ENCODE data around the gene SEC14L6. TPM values are rescaled to one million over a fixed set of nuclear protein-coding genes. Genes with fewer than 3 reads are reported as not detected.

The SEC14L6 gene
- polyA plus RNA-seq, 3 donors, result not detected

DNA sequence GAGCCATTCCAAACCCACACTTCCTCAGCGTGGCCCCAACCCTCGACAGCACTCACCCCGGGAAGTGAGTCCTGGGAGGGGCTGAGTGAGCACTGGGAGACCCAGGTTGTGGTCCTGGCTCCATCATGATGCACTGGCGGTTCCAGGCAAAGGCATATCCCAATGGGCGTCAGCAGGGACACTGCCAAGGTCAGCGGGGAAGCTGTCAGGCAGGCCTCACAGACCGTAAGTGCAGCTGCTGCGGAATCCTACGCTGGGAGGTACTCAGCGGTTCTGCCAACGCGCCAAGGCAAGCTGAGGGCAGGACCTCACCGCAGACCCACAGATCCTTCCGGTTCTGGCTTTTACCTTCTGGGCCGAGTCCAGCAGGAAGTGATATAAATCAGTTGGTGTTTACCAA lies 29.3 kb upstream of the SEC14L6 start:
- peaks cover 0 to 20% of the 10 kb centered on the region in 2 donors for H3K27me3 ChIP-seq (ENCODE audit: control insufficient read depth in 2 of 2, insufficient read depth in 2 of 2, low read length in 2 of 2)
- H3K79me2 ChIP-seq (ENCODE audit: insufficient read depth, low read length), result no peaks in the 10 kb centered on the region
- peaks cover 56 to 59% of the 10 kb centered on the region in 2 donors for H3K36me3 ChIP-seq (replicated peaks in 1 of 2; ENCODE audit: control insufficient read depth in 1 of 2, insufficient read depth in 2 of 2, low read length in 2 of 2)
- intact Hi-C loops (cut with micrococcal nuclease), result no loop called here
- TF ChIP-seq, protein P1, sequence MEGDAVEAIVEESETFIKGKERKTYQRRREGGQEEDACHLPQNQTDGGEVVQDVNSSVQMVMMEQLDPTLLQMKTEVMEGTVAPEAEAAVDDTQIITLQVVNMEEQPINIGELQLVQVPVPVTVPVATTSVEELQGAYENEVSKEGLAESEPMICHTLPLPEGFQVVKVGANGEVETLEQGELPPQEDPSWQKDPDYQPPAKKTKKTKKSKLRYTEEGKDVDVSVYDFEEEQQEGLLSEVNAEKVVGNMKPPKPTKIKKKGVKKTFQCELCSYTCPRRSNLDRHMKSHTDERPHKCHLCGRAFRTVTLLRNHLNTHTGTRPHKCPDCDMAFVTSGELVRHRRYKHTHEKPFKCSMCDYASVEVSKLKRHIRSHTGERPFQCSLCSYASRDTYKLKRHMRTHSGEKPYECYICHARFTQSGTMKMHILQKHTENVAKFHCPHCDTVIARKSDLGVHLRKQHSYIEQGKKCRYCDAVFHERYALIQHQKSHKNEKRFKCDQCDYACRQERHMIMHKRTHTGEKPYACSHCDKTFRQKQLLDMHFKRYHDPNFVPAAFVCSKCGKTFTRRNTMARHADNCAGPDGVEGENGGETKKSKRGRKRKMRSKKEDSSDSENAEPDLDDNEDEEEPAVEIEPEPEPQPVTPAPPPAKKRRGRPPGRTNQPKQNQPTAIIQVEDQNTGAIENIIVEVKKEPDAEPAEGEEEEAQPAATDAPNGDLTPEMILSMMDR (IDR thresholded peaks at IDR 0.05), result no peak
- no peaks in the 10 kb centered on the region for H3K4me1 ChIP-seq (ENCODE audit: control insufficient read depth in 1 of 2, insufficient read depth in 2 of 2, low read length in 2 of 2)
- H3K9me3 ChIP-seq (replicated peaks in 1 of 2; ENCODE audit: control insufficient read depth in 1 of 2, insufficient read depth in 1 of 2, low read length in 2 of 2), result no peaks in the 10 kb centered on the region
- Mint-ChIP-seq H3K36me3 (peaks cover 53 to 60% of the 10 kb centered on the region in 2 donors), H3K4me1 (peaks cover 4% of the 10 kb centered on the region), H3K27ac (no peak overlapping the region), H3K9me3 (peaks cover 0 to 2% (median 0%) of the 10 kb centered on the region in 7 donors), H3K4me3 (no peak overlapping the region), H3K27me3 (ENCODE audit: low read depth in 3 of 3) (peaks cover 20 to 23% (median 21%) of the 10 kb centered on the region in 3 donors)
- H2AFZ ChIP-seq (ENCODE audit: insufficient read depth, low read depth, low read length, poor library complexity, severe bottlenecking), result no peak overlapping the region
- H3K27ac ChIP-seq (ENCODE audit: low read depth in 1 of 2, low read length in 2 of 2), result no peak overlapping the region
- 85% methylated on average over 15 of the region's 15 CpGs for WGBS (ENCODE audit: insufficient coverage)
- H3K4me3 ChIP-seq (replicated peaks in 1 of 3; ENCODE audit: low read depth in 2 of 3, low read length in 3 of 3), result no peak overlapping the region
- no peaks in the 10 kb centered on the region for H4K20me1 ChIP-seq (ENCODE audit: insufficient read depth, low read length)
- H3K9ac ChIP-seq (ENCODE audit: insufficient read depth, low read length, poor library complexity, severe bottlenecking), result no peak overlapping the region
- H3K4me2 ChIP-seq (replicated peaks; ENCODE audit: extremely low read depth, low read length, poor library complexity, severe bottlenecking), result no peak overlapping the region
- DNase-seq, result no peak

DNA sequence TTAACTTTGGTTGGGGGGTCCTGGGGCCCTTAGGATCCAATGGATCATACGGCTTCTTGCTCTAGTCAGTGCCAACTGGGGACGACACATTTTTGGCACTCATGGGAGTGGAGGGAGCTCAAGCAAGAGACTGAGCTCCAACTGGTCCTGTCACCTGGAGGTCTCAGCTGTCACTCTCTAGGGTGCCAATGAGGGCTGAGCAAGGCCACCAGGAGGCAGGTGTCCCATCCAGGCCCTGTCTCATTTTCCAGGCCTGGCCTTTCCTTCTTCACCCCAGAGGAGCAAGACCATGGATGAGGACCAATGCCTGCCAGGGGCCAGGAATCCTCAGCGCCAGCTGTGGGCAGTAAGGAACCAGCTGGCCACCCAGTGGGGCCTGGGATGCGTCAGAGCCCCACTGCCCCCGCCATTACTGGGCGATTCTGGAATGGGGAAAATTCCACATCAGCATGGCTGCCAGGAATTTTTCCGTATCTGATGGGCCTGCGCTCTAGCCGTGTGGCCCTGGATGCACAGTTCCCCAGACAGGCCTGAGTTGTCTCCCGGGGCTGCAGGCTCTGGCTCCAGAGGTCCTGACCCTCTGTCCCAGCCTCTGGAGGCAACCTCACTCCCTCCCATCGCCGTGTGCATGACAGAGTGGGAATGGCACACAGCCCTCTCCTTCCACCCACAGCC lies 28.6 kb upstream of the SEC14L6 start:
- Mint-ChIP-seq H3K27ac (no peak overlapping the region), H3K4me3 (peak overlapping the region in 1 of 2 donors; percentile 73), H3K4me1 (peaks cover 4% of the 10 kb centered on the region), H3K27me3 (ENCODE audit: low read depth in 3 of 3) (peaks cover 20 to 24% (median 23%) of the 10 kb centered on the region in 3 donors), H3K36me3 (peaks cover 46 to 52% of the 10 kb centered on the region in 2 donors), H3K9me3 (peaks cover 0 to 2% (median 0%) of the 10 kb centered on the region in 7 donors)
- peaks cover 0 to 20% of the 10 kb centered on the region in 2 donors for H3K27me3 ChIP-seq (ENCODE audit: control insufficient read depth in 2 of 2, insufficient read depth in 2 of 2, low read length in 2 of 2)
- H3K79me2 ChIP-seq (ENCODE audit: insufficient read depth, low read length), result no peaks in the 10 kb centered on the region
- no peaks in the 10 kb centered on the region for H3K9me3 ChIP-seq (replicated peaks in 1 of 2; ENCODE audit: control insufficient read depth in 1 of 2, insufficient read depth in 1 of 2, low read length in 2 of 2)
- TF ChIP-seq, protein P1 (IDR thresholded peaks at IDR 0.05), result no peak
- H3K36me3 ChIP-seq (replicated peaks in 1 of 2; ENCODE audit: control insufficient read depth in 1 of 2, insufficient read depth in 2 of 2, low read length in 2 of 2), result peaks cover 49 to 52% of the 10 kb centered on the region in 2 donors
- intact Hi-C loops (cut with micrococcal nuclease), result no loop called here
- no peak for DNase-seq
- no peaks in the 10 kb centered on the region for H3K4me1 ChIP-seq (ENCODE audit: control insufficient read depth in 1 of 2, insufficient read depth in 2 of 2, low read length in 2 of 2)
- H3K9ac ChIP-seq (ENCODE audit: insufficient read depth, low read length, poor library complexity, severe bottlenecking), result no peak overlapping the region
- no peaks in the 10 kb centered on the region for H4K20me1 ChIP-seq (ENCODE audit: insufficient read depth, low read length)
- H3K27ac ChIP-seq (ENCODE audit: low read depth in 1 of 2, low read length in 2 of 2), result no peak overlapping the region
- H2AFZ ChIP-seq (ENCODE audit: insufficient read depth, low read depth, low read length, poor library complexity, severe bottlenecking), result no peak overlapping the region
- no peak overlapping the region for H3K4me2 ChIP-seq (replicated peaks; ENCODE audit: extremely low read depth, low read length, poor library complexity, severe bottlenecking)
- H3K4me3 ChIP-seq (replicated peaks in 1 of 3; ENCODE audit: low read depth in 2 of 3, low read length in 3 of 3), result no peak overlapping the region
- 89% methylated on average over 11 of the region's 12 CpGs for WGBS (ENCODE audit: insufficient coverage)

Data from CD14-positive monocyte (primary cell).